ENCODE measurements around the gene GMEB2.
"Not testable (repeated sequence)": the region's sequence is repeated elsewhere in the genome, so short reads cannot be mapped to it uniquely, and the experiment has no call there.

Gene GMEB2

DNA sequence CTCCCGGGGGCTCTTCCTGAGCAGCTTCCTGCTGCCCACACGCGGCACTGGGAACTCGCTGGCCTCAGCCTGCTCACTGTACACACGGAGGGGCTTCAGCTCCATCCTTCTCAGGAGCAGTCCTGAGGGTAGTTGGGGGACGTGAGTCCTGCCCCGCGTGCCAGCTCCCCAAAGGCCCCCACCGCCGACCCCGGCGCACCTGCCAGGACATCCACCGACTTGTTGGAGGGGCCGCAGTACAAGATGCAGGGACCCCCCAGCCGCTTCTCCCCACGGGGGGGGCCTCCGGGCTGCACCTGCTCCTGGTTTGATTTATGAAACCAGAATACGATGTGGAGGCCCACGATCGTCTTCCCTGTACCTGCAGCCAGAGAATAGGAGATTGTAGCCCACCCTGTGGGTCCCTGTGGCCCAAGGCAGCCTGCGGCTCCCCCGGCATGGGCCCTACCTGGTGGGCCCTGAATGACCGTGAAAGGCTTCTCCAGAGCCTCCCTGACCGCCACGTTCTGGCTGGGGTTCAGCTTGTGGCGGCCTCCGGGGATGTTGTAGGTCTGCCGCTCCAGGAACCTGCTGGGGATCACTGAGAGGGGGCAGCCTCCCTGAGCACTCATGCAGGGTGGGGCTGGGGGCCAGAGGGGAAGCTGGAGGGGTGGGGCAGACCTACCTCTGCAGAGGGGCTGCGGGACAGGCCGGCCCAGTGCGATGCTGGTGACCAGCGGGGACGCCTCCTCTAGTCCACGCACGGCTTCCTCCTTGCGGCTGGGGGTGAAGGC lies 65.1 kb downstream of the GMEB2 start:
- DNase-seq, result no peak

DNA sequence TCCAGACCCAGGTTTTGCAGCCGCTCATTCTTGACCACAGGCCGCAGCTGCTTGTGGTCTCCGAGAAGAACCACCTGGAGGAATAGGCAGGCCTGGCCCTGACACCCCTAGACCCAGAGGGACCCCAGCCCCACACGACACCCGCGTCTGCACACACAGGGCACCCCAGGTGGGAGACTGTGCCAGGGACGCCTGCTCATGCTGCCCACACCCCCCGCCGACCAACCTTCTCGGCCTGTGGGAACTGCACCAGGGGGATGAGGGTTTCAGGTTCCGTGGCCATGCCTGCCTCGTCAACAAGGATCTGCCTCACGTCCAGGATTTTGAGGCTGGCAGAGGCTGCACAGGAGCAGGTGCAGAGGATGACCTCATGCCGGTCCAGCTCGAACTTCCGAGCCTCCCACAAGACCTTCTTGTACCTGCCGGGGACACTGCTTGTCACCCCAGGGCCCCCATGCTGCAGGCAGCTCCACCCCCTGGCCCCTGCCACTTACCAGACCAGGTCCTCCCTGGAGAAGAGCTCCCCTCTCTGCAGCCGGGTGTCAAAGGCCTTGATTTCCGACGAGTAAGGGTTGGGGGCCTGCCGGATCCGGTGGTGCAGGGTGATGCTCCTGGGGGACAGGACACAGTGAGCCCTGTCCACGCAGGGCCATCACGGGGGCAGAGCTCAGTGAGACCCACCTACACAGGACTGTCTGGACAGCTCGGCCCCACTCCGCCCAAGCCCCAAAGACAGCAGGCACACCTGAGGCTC lies 65.9 kb downstream of the GMEB2 start:
- DNase-seq, result no peak

DNA sequence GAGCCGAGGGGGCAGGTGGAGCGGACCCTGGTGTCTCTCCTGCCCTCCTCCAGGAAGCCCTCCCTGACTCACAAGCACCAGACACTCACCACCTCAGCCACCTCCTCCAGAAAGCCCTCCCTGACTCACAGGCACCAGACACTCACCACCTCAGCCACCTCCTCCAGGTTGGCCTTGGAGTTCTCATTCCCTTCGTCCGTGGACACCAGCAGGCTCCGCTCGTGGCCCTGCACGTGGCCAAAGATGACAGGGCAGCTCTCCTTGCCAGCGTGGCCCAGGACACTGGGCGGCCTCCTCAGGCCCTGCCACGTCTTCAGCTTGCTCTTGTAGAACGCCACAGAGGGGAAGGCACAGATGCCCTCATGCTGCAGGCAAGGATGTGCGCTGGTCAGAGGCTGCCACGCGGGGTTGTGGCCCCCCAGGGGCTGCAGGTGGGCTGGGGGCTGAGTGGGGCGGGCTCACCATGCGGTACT lies 66.5 kb downstream of the GMEB2 start:
- no peak for DNase-seq

DNA sequence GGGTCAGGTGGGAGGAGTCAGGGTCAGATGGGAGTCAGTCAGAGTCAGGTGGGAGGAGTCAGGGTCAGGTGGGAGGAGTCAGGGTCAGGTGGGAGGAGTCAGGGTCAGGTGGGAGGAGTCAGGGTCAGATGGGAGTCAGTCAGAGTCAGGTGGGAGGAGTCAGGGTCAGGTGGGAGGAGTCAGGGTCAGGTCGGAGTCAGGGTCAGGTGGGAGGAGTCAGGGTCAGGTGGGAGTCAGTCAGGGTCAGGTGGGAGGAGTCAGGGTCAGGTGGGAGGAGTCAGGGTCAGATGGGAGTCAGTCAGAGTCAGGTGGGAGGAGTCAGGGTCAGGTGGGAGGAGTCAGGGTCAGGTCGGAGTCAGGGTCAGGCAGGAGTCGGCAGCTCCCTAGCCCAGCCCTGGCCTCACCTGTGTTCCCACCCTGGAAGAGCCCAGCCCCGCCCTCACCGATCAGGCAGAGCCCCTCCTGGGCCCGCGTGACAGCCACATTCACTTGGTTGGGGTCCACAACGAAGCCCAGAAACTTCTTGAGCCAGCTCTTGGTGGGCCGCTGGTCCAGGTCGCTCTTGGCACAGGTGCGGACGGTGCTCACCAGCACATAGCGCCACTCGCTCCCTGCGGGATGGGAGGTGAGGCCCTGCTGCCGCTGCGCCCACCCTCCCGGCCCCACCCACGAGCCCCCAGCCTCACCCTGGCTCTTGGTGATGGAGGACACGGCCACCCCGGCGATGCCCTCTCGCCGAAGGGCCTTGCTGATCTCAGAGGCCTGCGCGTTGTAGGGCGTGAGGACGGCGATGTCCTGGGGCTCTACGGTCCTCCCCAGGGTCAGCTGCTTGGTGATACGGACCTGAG lies 67.2 kb downstream of the GMEB2 start:
- not testable (repeated sequence) for DNase-seq

DNA sequence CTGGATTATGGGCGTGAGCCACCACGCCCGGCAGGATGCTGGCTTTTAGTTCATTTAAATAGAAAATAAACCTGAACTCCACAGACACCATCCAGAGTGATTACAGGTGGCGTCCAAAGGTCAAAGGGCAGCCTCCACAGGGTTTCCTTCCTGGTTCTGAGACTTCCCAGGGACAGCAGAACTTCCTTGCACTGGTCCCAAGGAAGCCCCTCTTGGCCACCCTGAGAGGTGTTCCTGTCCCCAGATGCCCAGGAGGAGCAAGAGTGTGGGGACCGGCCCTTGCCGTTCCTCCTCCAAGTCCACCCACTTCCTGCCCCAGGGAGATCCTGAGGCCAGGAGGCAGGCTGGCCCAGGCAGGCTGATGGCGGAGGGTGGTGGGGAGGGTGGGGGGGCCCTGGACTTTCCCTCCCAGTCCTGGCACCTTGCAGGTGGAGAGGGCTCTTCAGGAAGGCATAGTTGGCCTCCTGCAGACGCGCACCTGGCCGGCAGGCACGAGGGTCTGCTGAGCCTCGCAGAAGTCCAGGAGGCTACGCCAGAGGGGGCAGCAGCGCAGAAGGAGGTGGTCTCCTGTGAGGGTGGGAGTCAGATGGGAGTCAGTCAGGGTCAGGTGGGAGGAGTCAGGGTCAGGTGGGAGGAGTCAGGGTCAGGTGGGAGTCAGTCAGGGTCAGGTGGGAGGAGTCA lies 68.0 kb downstream of the GMEB2 start:
- DNase-seq, result no peak

DNA sequence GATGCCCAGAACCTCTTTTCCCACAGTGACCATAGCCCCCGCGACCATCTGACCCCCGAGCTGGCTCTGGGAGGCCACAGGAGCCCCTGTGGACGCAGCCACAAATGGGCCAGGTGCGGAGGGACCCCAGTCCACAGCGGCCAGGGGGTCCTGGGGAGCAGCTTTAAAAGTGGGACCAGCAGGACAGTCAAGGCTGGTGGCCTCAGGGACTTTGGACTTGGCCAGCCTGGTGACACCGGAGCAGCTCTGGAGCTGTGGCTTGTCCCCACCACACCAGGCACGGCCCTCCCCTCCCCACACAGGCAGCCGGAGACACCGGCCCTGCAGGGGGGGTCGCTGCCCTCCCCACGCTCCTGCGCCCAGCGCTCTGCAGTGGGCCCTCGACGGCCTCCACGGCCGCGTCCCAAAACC lies 69.4 kb downstream of the GMEB2 start:
- DNase-seq, result no peak

DNA sequence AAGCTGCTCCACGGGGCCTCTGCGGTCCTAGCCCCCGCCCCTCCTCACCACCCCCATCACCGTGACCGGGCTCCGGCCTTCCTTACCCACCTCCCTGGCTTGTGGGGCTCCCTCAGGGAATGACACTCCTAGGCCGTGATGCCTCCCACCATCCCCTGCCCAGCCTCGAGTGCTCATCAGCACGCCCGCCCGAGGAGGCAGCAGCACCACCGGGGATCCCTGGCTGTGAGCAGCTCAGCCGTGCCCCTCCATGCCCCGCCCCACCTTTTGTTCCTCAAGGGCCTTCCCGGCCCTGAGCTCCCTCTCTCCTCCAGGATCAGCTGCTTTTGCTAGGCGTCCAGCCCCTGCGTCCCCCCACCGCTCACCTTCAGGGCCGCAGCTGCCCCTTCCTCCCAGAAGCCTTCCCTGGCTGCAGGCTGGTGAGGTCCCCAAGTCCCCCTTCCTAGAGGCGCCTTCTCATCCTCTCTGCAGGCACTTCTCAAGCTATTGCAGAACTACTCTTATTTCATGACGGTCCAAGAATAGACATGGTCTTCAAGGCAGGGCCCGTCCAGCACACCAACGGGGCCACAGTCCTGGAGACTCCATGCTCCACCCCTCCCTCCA lies 69.9 kb downstream of the GMEB2 start:
- DNase-seq, result no peak

DNA sequence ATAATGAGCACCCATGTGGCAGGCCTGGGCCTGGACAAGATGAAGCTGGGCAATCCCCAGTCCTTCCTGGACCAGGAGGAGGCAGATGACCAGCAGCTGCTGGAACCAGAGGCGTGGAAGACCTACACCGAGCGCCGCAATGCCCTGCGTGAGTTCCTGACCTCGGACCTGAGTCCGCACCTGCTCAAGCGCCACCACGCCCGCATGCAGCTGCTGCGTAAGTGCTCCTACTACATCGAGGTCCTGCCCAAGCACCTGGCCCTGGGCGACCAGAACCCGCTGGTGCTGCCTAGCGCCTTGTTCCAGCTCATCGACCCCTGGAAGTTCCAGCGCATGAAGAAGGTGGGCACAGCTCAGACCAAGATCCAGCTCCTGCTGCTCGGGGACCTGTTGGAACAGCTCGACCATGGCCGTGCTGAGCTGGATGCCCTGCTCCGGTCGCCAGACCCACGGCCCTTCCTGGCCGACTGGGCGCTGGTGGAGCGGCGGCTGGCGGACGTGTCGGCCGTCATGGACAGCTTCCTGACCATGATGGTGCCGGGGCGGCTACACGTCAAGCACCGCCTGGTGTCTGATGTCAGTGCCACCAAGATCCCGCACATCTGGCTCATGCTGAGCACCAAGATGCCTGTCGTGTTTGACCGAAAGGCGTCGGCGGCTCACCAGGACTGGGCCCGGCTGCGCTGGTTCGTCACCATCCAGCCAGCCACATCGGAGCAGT lies 71.1 kb downstream of the GMEB2 start:
- no peak for DNase-seq

DNA sequence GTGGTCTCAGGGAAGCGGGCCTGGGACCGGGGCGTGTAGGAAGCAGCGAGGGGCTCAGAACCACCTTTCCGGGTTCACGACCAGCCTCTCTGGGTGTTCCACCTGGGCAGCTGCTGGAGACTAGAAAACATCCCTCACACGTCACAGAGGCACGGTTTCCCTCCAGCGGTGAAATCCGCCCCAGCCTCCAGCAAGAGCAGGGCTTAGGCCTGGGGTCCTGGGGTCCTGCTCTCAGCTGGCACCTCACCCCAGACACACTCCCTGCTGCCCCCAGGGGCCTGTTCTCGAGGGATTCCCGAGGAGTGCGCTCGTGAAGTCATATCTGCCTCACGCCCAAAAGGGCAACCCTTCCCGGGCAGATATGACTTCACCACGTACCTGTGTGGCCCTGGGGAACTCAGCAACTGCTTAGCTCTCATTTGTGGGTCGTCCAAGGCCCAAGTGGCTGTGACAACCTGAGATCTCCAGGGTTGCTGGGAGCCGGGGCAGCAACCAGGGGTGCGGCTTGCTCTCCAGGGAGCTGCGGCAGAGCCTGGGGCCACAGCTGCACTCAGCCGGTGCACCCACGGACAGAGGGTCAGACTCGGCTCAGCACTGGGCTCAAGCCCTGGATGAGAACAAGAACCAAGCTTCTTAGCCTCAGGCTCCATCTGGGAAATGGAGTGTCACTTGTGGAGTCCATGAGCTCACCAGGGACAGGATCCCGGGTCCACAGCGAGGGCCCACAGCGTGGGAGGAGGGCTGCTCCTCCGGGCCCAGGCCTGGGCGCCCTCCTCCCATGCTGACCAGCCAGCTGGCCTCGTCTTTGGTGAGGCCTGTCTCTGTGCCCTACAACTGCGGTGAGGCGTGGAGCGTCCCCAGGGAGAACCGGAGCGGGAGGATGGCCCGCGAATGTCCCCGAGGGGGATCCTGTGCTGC lies 72.3 kb downstream of the GMEB2 start:
- no peak for DNase-seq

DNA sequence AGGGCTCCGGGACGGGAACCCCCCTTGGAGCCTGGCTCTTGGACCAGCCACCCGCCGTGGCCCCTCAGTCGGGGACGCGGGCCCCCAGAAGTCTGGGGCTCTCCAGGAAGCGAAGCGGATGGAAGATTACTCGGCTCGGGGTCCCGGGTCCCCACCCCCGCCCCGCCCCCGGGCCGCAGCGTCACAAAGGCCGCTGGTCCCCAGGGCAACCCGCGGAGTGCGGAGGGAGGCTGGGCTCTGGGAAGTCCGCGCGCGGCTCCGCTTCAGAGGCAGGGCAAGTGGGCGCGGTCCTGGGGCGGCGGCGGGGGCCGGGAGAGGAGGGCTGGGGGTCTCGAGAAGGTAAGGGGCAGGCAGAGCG lies 73.0 kb downstream of the GMEB2 start, which contains the start of gene FNDC11:
TSS of gene FNDC11 (plus strand) at position 227 of the 358 bp plus-strand sequence. CDS start 1,505 bp downstream, outside the sequence.
- peak in 1 of 56 donors; percentile 10 for DNase-seq

DNA sequence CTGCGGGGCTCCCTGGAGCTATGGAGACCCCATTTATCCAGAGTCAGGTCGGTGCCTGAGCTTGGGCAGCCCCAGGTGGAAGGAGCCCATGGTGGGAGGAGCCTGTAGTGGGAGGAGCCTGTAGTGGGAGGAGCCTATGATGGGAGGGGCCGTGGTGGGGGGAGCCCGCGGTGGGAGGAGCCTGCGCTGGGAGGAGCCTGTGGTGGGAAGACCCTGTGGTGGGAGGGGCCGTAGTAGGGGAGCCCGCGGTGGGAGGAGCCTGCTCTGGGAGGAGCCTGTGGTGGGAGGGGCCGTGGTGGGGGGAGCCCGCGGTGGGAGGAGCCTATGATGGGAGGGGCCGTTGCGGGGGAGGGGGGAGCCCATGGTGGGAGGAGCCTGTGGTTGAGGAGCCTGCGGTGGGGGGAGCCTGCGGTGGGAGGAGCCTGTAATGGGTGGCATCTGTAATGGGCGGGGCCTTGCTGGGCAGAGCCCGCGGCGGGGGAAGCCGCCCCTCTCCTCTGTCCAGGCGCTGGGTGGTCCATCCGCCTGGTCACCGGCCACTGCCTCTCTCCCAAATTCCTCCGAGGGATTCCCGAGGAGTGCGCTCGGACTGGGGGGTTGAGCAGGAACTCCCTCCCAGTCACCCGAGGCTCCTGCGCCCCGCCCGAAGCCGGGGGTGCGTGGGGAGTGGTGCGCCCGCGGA lies 73.5 kb downstream of the GMEB2 start:
- peak in 16 of 56 donors; percentile 7 to 90 (median 15) for DNase-seq

DNA sequence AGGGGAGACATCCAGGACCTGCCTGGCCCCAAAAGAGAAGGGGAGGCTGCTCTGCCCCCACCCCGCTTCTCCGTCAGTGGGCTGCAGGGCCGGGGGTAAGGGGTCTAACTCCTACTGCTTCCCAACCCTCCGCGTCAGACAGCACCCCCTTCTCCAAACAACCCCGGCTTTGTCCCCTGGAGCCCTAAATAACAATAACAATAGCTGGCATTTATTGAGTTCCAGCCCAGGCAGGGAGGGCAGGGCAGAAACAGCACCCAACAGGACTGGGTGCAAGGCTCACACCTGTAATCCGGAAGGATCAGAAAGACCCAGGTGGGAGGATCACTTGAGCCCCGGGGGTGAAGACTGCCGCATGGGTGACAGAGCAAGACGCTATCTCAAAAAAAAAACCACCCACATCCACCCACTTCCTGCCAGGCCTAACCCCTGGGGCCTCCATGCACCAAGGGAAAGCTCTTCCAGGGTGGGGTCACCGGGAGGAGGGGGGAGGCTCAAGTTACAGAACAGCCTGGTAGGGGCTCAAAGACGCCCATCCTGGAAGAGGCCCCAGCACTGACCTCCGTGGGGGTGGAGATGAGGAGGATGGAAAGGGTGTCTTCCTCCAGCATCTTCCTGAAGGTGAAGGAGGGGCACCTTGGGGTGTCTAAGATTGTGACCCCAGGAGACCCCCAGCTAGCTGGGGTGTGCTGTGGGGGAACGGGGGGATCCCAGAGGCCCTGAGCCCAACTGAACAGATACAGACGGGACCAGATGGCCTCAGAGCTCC lies 74.2 kb downstream of the GMEB2 start:
- no peak for DNase-seq

DNA sequence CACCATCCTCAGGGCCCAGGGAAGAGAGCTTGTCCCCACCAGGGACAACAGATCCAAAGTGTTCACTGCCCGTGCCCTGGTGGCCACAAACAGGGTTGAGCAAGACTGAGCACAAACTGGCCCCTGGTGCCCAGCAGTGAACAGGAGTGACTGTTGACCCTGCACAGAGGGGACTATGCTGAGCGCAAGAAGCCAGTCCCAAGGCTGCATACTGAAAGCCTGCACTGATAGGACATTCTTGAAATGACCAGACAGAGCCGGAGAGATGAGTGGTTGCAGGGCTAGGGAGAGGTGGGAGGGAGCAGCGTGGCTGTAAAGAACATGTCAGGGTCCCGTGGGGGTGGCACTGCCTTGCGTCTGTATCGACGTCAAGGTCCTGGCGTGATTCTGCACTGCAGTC lies 75.8 kb downstream of the GMEB2 start:
- no peak for DNase-seq

DNA sequence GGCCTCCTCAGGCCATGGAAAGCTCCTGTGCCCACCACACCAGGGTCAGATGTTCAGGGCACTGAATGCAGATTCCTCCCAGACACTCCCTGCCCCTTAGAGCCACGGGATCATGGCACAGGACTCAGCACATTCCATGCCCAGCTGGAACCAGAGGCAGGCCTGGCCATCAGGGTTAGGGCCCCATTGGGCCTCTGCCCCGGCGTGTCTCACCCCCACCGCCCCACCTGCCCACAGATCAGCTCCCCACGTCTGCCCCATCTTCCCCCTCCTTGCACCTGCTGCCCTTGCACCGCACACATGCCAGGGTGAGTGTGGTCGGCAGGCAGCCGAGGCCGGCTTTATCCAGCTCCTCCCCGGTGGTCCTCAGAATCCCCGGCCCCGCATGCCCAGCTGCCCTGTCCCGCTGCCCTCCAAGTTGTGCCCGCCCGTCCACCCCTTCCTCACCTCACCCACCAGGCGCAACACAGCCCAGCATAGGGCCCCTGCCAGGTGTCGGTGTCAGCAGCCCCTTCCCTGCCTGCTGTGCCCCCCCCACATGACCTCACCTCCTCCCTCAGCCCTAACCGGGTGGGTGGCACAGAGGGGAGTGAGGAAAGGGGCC lies 77.1 kb downstream of the GMEB2 start:
- no peak for DNase-seq

DNA sequence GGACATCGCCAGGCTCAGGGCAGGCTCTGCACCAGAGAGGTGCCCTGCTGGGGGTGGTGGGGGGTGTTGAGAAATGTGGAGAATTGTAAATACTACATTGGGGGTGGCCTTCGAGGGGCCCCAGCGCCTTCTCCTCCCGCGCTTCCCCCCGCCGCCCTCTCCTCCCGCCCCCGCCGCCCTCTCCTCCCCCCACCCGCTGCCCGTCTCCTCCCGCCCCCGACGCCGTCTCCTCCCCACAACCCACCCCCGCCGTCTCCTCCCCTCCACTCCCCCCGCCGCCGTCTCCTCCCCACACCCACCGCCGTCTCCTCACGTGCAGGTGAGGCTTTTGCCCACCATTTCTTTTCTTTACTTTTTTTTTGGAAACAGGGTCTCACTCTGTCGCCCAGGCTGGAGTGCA lies 77.9 kb downstream of the GMEB2 start:
- no peak for DNase-seq

DNA sequence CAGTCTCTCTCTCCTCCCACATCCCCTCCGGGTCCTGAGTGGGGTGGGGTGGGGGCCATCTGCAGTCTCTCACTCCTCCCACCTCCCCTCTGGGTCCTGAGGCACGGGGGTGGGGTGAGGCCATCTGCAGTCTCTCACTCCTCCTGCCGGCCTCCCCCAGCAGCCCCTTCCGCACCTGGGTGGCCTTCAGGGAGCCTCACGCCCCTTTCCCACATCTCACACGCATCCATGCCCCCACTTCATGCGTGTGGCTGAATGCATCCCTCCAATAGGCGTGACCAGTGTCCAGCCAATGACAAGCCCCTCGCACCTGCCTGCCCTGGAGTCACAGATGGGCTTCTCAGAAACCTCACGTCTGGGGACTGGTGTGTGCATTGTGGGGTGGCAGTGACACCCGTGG lies 78.4 kb downstream of the GMEB2 start:
- no peak for DNase-seq
